Astrocyte (in vitro differentiated cells and primary cell): Measurements from ENCODE around the gene MRGPRE.

Experiments used
- CTCF ChIP-seq: IDR thresholded peaks from 2 replicates; pipeline ENCODE4 v1.5.1; 2011; ENCODE audit warnings: low read depth, mild to moderate bottlenecking, inconsistent platforms, low read length, moderate library complexity; ENCODE audit not compliant: insufficient read depth
- EZH2 ChIP-seq: IDR thresholded peaks from 2 replicates; pipeline ENCODE4 v1.6.1; 2012; ENCODE audit warnings: mild to moderate bottlenecking, low read length, inconsistent platforms; ENCODE audit not compliant: insufficient read depth

DNA sequence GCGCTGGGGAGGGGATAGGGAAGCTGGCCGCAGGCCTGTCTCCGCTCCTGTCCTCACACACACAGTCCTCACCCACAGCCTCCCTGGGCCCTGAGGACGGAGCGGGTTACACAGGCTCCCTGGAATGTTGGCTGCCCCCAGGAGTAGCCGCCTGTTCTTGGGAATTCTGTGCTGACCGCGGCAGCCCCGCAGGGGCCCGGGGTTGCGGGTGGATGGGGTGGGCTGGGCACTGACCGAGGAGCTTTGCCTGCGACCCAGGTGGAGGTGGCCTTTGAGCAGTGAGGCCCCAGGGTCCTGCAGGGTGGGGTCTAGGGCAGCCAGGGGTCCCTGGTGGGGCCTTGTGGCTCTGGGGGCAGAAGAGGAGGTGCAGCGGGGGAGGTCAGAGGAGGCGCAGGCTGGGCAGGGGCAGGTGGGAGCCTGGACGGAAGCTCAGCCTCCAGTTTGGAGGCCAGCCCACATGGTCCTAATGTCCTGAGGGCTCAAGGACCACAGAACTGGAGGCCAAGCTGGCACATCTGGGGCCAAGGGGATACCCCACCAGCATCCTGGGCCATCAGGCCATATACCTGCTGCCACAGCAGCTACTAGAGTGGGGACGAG, 7.0 kb downstream of the MRGPRE start:
- TF ChIP-seq CTCF = no peak
- TF ChIP-seq EZH2 = no peak
